ENCODE measurements around the gene GALNT14.

Gene GALNT14

GRCh38 chr2:31016648-31017047 is 121.6 kb downstream of the GALNT14 start:
- Mint-ChIP-seq H3K9me3 (no peaks in the 10 kb centered on the region), H3K36me3 (ENCODE audit: low read depth) (no peaks in the 10 kb centered on the region), H3K27ac (no peak overlapping the region), H3K27me3 (no peaks in the 10 kb centered on the region), H3K4me3 (no peak overlapping the region), H3K4me1 (ENCODE audit: low read depth) (peaks cover 14% of the 10 kb centered on the region)
- intact Hi-C loops (cut with micrococcal nuclease) = no loop called here

GRCh38 chr2:31014516-31014915 is 123.7 kb downstream of the GALNT14 start:
- H3K27ac Mint-ChIP-seq = no peak overlapping the region
- no peak overlapping the region for H3K4me3 Mint-ChIP-seq
- no peaks in the 10 kb centered on the region for H3K36me3 Mint-ChIP-seq (ENCODE audit: low read depth)
- no peaks in the 10 kb centered on the region for H3K27me3 Mint-ChIP-seq
- peaks cover 14% of the 10 kb centered on the region for H3K4me1 Mint-ChIP-seq (ENCODE audit: low read depth)
- intact Hi-C loops (cut with micrococcal nuclease) = no loop called here
- no peaks in the 10 kb centered on the region for H3K9me3 Mint-ChIP-seq

GRCh38 chr2:31013301-31013700 is 124.9 kb downstream of the GALNT14 start:
- no peaks in the 10 kb centered on the region for H3K9me3 Mint-ChIP-seq
- no peak overlapping the region for H3K27ac Mint-ChIP-seq
- intact Hi-C loops (cut with micrococcal nuclease) = no loop called here
- H3K27me3 Mint-ChIP-seq = no peaks in the 10 kb centered on the region
- no peak overlapping the region for H3K4me3 Mint-ChIP-seq
- peaks cover 14% of the 10 kb centered on the region for H3K4me1 Mint-ChIP-seq (ENCODE audit: low read depth)
- no peaks in the 10 kb centered on the region for H3K36me3 Mint-ChIP-seq (ENCODE audit: low read depth)

- no peaks in the 10 kb centered on the region for H3K27me3 Mint-ChIP-seq
- H3K36me3 Mint-ChIP-seq (ENCODE audit: low read depth) = no peaks in the 10 kb centered on the region
- no peak overlapping the region for H3K27ac Mint-ChIP-seq
- no peak overlapping the region for H3K4me3 Mint-ChIP-seq
- no peaks in the 10 kb centered on the region for H3K9me3 Mint-ChIP-seq
- peaks cover 14% of the 10 kb centered on the region for H3K4me1 Mint-ChIP-seq (ENCODE audit: low read depth)
- intact Hi-C loops (cut with micrococcal nuclease) = no loop called here
Observed at GRCh38 chr2:31012406-31012805, 125.8 kb downstream of the GALNT14 start.

- Mint-ChIP-seq H3K36me3 (ENCODE audit: low read depth) (no peaks in the 10 kb centered on the region), H3K27me3 (no peaks in the 10 kb centered on the region), H3K4me1 (ENCODE audit: low read depth) (peaks cover 14% of the 10 kb centered on the region), H3K27ac (no peak overlapping the region), H3K9me3 (no peaks in the 10 kb centered on the region), H3K4me3 (no peak overlapping the region)
- intact Hi-C loops (cut with micrococcal nuclease) = no loop called here
Observed at GRCh38 chr2:31011587-31011986, 126.7 kb downstream of the GALNT14 start.

GRCh38 chr2:31008561-31009114 is 129.6 kb downstream of the GALNT14 start:
- intact Hi-C loops (cut with micrococcal nuclease) = no loop called here
- H3K36me3 Mint-ChIP-seq (ENCODE audit: low read depth) = no peaks in the 10 kb centered on the region
- H3K27ac Mint-ChIP-seq = no peak overlapping the region

GRCh38 chr2:31004257-31004656 is 134.0 kb downstream of the GALNT14 start:
- no peak overlapping the region for H3K27ac Mint-ChIP-seq
- H3K36me3 Mint-ChIP-seq (ENCODE audit: low read depth) = no peaks in the 10 kb centered on the region
- intact Hi-C loops (cut with micrococcal nuclease) = no loop called here
- no peak overlapping the region for H3K4me3 Mint-ChIP-seq
- peaks cover 21% of the 10 kb centered on the region for H3K4me1 Mint-ChIP-seq (ENCODE audit: low read depth)
- H3K27me3 Mint-ChIP-seq = peaks cover 2% of the 10 kb centered on the region
- H3K9me3 Mint-ChIP-seq = no peaks in the 10 kb centered on the region

More at GRCh38 chr2:31008561-31009114, 129.6 kb downstream of the GALNT14 start:
- H3K27me3 Mint-ChIP-seq = peaks cover 2% of the 10 kb centered on the region
- H3K4me1 Mint-ChIP-seq (ENCODE audit: low read depth) = peaks cover 29% of the 10 kb centered on the region
- H3K4me3 Mint-ChIP-seq = no peak overlapping the region
- H3K9me3 Mint-ChIP-seq = no peaks in the 10 kb centered on the region

- Mint-ChIP-seq H3K27ac (no peak overlapping the region), H3K4me1 (ENCODE audit: low read depth) (peaks cover 21% of the 10 kb centered on the region)
- intact Hi-C loops (cut with micrococcal nuclease) = no loop called here
Observed at GRCh38 chr2:31003749-31004148, 134.5 kb downstream of the GALNT14 start.

GRCh38 chr2:31002537-31003150 is 135.6 kb downstream of the GALNT14 start:
- Mint-ChIP-seq H3K4me1 (ENCODE audit: low read depth) (peaks cover 21% of the 10 kb centered on the region), H3K36me3 (ENCODE audit: low read depth) (no peaks in the 10 kb centered on the region), H3K27ac (no peak overlapping the region), H3K4me3 (no peak overlapping the region), H3K9me3 (no peaks in the 10 kb centered on the region), H3K27me3 (peaks cover 2% of the 10 kb centered on the region)
- intact Hi-C loops (cut with micrococcal nuclease) = no loop called here

More at GRCh38 chr2:31003749-31004148, 134.5 kb downstream of the GALNT14 start:
- Mint-ChIP-seq H3K9me3 (no peaks in the 10 kb centered on the region), H3K27me3 (peaks cover 2% of the 10 kb centered on the region), H3K4me3 (no peak overlapping the region), H3K36me3 (ENCODE audit: low read depth) (no peaks in the 10 kb centered on the region)

- Mint-ChIP-seq H3K27ac (no peak overlapping the region), H3K27me3 (peaks cover 2% of the 10 kb centered on the region), H3K36me3 (ENCODE audit: low read depth) (no peaks in the 10 kb centered on the region), H3K4me1 (ENCODE audit: low read depth) (peaks cover 21% of the 10 kb centered on the region), H3K9me3 (no peaks in the 10 kb centered on the region), H3K4me3 (no peak overlapping the region)
- intact Hi-C loops (cut with micrococcal nuclease) = no loop called here
Observed at GRCh38 chr2:31000970-31001369, 137.3 kb downstream of the GALNT14 start.

GRCh38 chr2:30998672-30999071 is 139.6 kb downstream of the GALNT14 start:
- Mint-ChIP-seq H3K4me1 (ENCODE audit: low read depth) (peaks cover 7% of the 10 kb centered on the region), H3K9me3 (no peaks in the 10 kb centered on the region), H3K27me3 (no peaks in the 10 kb centered on the region), H3K27ac (no peak overlapping the region), H3K4me3 (no peak overlapping the region), H3K36me3 (ENCODE audit: low read depth) (no peaks in the 10 kb centered on the region)
- intact Hi-C loops (cut with micrococcal nuclease) = no loop called here

GRCh38 chr2:30997979-30998378 is 140.3 kb downstream of the GALNT14 start:
- no peaks in the 10 kb centered on the region for H3K4me1 Mint-ChIP-seq (ENCODE audit: low read depth)
- intact Hi-C loops (cut with micrococcal nuclease) = no loop called here
- no peaks in the 10 kb centered on the region for H3K27me3 Mint-ChIP-seq

GRCh38 chr2:30994227-30995056 is 143.8 kb downstream of the GALNT14 start:
- H3K4me1 Mint-ChIP-seq (ENCODE audit: low read depth) = no peaks in the 10 kb centered on the region
- H3K27me3 Mint-ChIP-seq = no peaks in the 10 kb centered on the region
- intact Hi-C loops (cut with micrococcal nuclease) = no loop called here
- H3K36me3 Mint-ChIP-seq (ENCODE audit: low read depth) = no peaks in the 10 kb centered on the region
- no peak overlapping the region for H3K27ac Mint-ChIP-seq
- H3K9me3 Mint-ChIP-seq = no peaks in the 10 kb centered on the region
- no peak overlapping the region for H3K4me3 Mint-ChIP-seq

More at GRCh38 chr2:30997979-30998378, 140.3 kb downstream of the GALNT14 start:
- no peaks in the 10 kb centered on the region for H3K36me3 Mint-ChIP-seq (ENCODE audit: low read depth)
- no peak overlapping the region for H3K4me3 Mint-ChIP-seq
- no peak overlapping the region for H3K27ac Mint-ChIP-seq
- no peaks in the 10 kb centered on the region for H3K9me3 Mint-ChIP-seq

- H3K36me3 Mint-ChIP-seq (ENCODE audit: low read depth) = no peaks in the 10 kb centered on the region
- no peaks in the 10 kb centered on the region for H3K27me3 Mint-ChIP-seq
- intact Hi-C loops (cut with micrococcal nuclease) = no loop called here
- H3K9me3 Mint-ChIP-seq = no peaks in the 10 kb centered on the region
- H3K27ac Mint-ChIP-seq = no peak overlapping the region
- H3K4me3 Mint-ChIP-seq = no peak overlapping the region
- no peaks in the 10 kb centered on the region for H3K4me1 Mint-ChIP-seq (ENCODE audit: low read depth)
Observed at GRCh38 chr2:30992781-30993180, 145.5 kb downstream of the GALNT14 start.

All from dendritic cell treated with granulocyte-macrophage colony-stimulating factor and Interleukin-4, amounts not matched to agents 40 ng/mL and 50 ng/mL, for 4 days (primary cell).